H1 (cell line): ENCODE data around the gene IL4.

ENCODE experiments used
- E2F6 ChIP-seq: IDR thresholded peaks from 2 replicates; pipeline ENCODE4 v1.6.1; 2012; ENCODE audit warnings: inconsistent platforms
- EZH2 ChIP-seq: fragments of 200-600 bp; sonication (generic); IDR thresholded peaks from 2 replicates; pipeline ENCODE4 v1.7.1; 2012; ENCODE audit warnings: low read depth, mild to moderate bottlenecking, moderate library complexity, low read length, inconsistent platforms; ENCODE audit not compliant: severe bottlenecking
- GABPA ChIP-seq: IDR thresholded peaks from 2 replicates; pipeline ENCODE4 v1.6.1; 2011; ENCODE audit warnings: mild to moderate bottlenecking, low read length, moderate library complexity, borderline replicate concordance; ENCODE audit not compliant: insufficient read depth
- RNF2 ChIP-seq: fragments of 200-900, 300-1000 bp; sonication (generic); IDR thresholded peaks from 2 replicates; pipeline ENCODE4 v1.7.1; 2016; ENCODE audit warnings: borderline replicate concordance, low read depth, mild to moderate bottlenecking, antibody characterized with exemption, low read length; ENCODE audit not compliant: poor library complexity, severe bottlenecking; ENCODE audit errors: missing control alignments
- SIN3A ChIP-seq, 2 experiments: IDR thresholded peaks in 1 of 2; conservative IDR thresholded peaks in 1 of 2; 2 replicates each; pipeline ENCODE4 v1.6.1; 2011 to 2012; ENCODE audit warnings: low read length in 2 of 2, improper control_type of control experiment in 1 of 2, low read depth in 1 of 2, mild to moderate bottlenecking in 1 of 2
- SRF ChIP-seq: IDR thresholded peaks from 2 replicates; pipeline ENCODE4 v1.6.1; 2011; ENCODE audit warnings: mild to moderate bottlenecking, low read depth, low read length, moderate library complexity
- USF2 ChIP-seq: IDR thresholded peaks from 2 replicates; pipeline ENCODE4 v1.6.1; 2011; ENCODE audit warnings: low read length, improper control_type of control experiment

GRCh38 chr5:132704875-132705274 lies 31.1 kb downstream of the IL4 start:
- TF ChIP-seq USF2: no peak
- TF ChIP-seq EZH2: no peak
- no peak for TF ChIP-seq SRF
- TF ChIP-seq GABPA: no peak
- TF ChIP-seq SIN3A (conservative IDR thresholded peaks at IDR 0.05 in 1 of 2, IDR thresholded peaks at IDR 0.05 in 1 of 2; ENCODE audit: low read depth in 1 of 2, low read length in 2 of 2): no peak
- no peak for TF ChIP-seq RNF2
- TF ChIP-seq E2F6: no peak
